CD4-positive, alpha-beta T cell treated with Interleukin-17A for 4 hours (primary cell): ENCODE data around the gene TRIO.

ENCODE experiments used
- DNase-seq: peaks from one replicate; pipeline ENCODE4 v3.0.0-alpha.2; 2020; ENCODE audit warnings: mixed read lengths

TRIO gene

GRCh38 chr5:14471507-14471906 lies 328.4 kb downstream of the TRIO start:
- no peak for DNase-seq

DNA sequence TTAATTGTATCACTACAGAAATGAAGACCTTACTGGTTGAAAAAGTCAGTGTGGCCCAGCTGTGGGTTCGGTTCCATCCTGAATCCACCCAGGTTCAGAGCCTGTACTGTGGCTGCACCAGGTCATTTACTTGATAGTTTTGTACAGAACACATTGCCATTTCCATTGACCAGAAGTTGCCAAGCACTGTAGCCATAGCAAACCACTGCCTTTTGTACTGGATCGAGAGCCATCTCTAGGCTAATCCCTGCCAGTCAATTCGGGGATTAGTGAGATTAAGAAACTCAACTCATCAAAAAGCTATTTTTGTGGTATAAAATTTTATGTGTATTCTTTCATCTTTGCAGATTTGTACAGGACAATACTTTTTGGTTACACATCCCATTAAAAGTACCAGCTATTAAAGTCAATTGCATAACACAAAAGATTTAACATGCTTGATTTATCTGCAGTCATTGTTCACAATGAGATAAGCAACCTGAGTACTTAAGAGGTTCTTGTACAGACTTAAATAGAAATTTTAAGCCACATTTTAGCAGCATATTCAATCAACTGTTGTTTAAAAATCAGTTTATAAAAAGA lies 329.9 kb downstream of the TRIO start:
- no peak for DNase-seq

DNA sequence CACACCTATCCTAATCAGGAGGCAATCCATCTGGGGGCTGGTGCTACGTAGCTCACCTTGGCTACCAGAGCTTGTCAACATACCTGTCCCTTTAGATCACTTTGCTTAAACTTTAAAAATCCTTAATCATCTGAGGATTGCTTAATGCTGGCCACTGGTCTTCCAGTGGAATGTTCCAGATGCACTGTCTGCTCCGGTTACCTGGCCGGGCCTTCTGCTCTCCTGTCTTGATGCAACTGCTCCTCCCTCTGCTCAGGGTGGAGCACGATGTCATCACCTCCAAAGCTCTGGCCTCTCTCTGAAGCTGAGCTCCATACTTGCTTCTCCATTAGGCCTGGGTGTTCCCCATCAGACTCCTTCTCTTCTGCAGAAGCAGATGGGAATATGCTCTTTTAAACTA lies 331.9 kb downstream of the TRIO start:
- DNase-seq, result no peak

GRCh38 chr5:14476786-14477435 lies 333.8 kb downstream of the TRIO start:
- no peak for DNase-seq

DNA sequence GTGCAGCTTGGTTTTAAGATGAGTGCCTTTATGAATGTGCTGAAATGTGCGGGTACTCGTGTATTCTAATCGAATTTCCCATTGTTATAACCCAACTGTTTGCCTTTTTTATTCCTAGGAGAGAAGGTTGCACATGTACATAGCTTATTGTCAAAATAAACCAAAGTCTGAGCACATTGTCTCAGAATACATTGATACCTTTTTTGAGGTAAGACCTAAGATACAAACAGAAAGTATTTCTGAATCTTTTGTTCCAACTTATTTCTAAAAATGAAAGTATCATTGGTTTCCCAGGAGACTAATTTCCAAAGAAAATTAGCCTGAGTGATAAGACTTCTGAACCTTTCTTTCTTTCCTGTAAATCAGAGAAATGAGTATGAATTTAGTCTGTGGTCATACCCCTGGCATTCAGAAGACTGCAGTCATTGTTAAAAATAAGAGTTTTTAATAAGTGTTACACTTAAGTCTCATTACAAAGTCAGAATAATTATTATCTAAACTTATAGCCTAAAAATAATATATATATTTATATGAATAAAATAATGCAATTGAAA lies 336.1 kb downstream of the TRIO start:
- DNase-seq, result no peak

DNA sequence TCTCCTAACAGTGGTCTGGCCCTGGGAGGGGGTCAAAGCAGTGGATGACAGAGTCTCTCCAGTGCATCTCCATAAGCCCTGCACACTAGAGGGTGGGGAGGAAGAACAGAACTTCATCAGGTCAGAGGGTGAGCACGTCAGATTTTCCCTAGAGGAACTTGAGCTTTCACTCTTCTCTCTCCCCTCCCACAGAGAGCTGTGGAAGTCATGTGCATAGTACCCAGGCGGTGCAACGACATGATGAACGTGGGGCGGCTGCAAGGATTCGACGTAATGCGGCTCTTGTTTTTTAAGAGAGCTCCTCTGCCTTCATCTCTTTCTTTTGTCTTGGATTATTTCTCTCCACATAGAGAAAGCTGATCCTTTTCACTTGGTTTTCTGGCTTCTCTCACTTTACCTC lies 338.2 kb downstream of the TRIO start:
- DNase-seq, result no peak

DNA sequence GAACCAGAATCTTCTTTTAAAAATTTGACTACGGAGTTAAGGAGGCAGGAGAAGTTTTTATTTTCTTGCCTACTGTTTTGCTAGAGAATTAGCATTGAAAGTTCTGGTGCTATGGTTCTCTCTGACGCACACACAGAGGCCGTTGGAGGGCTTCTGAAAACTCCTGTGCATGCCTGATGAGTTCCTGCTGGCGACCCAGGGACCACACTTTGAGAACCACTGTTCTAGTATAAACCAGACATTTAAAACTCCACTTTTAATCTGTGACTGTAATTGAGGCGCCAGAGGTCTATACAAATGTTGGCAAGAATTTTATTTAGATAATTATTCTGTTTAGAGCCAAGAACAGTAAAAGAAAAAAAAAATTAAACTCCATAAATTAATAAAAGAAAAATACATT lies 338.9 kb downstream of the TRIO start:
- DNase-seq, result no peak

GRCh38 chr5:14483504-14484157 lies 340.5 kb downstream of the TRIO start:
- no peak for DNase-seq

DNA sequence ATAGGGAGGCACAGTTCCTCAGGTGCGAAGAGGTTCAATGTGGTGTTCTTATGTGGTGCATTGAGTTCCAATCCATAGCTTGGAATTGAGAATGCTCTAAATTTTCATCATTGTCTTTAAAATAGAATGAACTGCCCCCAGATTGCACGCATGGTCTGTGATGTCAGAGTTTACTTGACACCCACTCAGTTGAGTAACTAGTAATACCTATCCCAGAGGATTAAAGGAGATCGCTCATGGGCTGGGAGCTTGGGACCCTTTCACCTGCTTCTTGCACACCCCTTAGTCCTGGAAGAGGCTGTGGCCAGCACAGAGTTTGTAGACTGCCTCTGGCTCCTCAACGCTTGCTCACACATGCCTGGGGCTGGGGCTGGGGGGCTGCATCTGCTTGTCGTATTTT lies 343.3 kb downstream of the TRIO start:
- no peak for DNase-seq

DNA sequence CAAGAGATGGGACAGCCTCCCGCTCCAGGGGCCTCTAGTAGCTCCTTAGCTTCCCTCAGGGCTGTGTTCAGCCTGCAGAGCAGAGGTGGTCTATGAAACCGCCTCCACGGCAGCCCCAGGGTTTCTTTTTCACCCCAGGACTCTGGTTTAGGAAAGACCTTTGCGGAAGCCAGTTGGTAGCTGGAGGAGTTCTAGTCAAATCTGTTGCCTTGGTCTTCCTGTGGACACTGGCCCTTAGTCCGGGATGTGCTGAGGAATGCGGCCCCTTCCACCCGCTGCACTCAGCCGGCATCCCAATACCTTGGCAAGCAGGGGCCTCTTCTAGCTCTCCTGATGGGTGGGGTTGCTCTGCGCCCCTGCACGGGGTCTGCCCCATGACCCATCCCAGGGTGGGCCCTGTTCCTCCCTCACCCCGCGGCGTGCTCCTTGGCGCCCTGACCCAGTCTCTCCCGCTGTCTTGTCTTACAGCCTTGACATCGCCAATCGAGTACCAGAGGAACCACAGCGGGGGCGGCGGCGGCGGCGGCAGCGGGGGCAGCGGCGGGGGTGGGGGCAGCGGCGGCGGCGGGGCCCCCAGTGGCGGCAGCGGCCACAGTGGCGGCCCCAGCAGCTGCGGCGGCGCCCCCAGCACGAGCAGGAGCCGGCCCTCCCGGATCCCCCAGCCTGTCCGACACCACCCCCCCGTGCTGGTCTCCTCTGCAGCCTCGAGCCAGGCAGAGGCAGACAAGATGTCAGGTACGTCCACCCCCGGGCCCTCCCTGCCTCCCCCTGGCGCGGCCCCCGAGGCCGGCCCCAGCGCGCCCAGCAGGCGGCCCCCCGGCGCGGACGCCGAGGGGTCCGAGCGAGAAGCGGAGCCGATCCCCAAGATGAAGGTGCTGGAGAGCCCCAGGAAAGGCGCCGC lies 344.1 kb downstream of the TRIO start:
- DNase-seq, result no peak

DNA sequence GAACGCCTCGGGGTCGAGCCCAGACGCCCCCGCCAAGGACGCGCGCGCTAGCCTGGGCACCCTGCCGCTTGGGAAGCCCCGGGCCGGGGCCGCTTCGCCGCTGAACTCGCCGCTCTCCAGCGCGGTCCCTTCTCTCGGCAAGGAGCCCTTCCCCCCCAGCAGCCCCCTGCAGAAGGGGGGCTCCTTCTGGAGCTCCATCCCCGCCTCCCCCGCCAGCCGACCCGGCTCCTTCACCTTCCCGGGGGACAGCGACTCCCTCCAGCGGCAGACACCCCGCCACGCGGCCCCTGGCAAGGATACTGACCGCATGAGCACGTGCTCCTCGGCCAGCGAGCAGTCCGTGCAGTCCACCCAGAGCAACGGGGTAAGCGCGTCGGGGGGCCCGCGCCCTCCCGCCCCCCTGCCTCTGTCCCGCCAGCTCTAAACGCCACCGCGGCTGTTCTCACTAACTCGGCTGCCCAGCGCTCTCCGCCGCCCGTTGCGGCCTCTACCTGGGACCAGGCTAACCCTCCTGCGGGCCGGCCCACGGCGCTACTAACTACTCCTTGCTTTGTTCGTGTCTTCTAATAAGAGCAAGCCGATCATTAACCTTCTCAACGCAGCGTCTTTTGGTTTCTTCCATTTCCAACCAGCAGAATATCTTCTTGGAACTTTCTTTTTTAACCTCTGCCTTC lies 344.9 kb downstream of the TRIO start:
- DNase-seq, result no peak

- no peak for DNase-seq
Observed at GRCh38 chr5:14488709-14489108, 345.6 kb downstream of the TRIO start.

DNA sequence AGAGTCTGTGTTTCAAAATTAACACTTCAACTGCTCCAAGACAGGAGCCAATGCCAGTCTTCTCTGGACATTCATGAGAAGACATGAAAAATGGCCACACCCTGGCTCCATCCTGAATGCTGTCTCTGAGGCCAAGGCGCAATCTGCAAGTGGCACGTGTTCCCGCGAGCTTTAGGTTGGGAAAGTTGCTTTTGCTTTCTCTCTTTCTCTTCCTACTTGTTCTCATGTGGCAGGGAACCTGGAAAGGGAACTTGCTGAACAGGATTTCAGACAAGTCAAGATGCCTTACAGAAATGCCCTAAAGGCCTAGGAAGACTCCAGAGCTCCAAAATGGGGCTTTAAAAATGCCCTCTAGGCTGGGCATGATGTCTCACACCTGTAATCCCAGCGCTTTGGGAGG lies 346.5 kb downstream of the TRIO start:
- DNase-seq, result no peak

DNA sequence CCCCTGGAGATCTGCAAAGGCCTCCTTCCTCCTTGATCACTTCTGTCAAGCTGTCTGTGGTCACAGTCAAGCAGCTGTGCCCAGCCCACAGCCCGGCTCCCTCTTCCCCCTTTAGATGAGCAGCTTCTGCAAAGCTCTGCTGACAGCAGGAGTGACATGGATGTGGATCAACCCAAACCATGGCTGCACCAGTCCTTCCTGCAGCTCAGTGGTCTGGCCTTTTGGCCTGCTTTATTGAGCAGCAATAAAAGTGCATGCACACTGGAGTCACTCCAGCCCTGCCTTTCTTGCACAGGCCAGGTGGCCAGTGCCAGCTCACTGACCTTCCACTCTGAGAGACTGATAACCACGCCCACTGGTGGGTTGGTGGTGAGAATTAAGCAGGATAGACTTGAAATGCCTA lies 347.2 kb downstream of the TRIO start:
- no peak for DNase-seq

GRCh38 chr5:14491015-14491915 lies 348.1 kb downstream of the TRIO start:
- DNase-seq, result no peak

DNA sequence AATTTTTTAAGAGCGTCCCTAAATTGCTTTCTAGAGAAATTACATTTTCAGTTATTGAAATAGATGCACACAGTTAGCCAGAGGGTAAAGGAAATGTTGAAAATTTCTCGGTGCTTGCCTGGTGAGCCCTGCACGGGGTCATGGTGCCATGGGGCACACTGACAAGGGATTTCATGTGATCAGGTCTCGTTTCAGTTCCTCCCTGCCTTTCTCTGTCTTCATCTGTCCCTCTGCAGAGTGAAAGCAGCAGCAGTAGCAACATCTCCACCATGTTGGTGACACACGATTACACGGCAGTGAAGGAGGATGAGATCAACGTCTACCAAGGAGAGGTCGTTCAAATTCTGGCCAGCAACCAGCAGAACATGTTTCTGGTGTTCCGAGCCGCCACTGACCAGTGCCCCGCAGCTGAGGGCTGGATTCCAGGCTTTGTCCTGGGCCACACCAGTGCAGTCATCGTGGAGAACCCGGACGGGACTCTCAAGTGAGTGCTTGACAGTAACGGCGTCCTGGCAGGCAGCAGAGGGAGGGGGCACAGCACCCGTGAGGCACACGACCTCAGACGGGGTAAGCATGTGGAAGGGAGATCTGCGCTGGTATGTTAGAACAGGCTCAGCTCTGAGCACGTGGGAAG lies 349.3 kb downstream of the TRIO start:
- no peak for DNase-seq

DNA sequence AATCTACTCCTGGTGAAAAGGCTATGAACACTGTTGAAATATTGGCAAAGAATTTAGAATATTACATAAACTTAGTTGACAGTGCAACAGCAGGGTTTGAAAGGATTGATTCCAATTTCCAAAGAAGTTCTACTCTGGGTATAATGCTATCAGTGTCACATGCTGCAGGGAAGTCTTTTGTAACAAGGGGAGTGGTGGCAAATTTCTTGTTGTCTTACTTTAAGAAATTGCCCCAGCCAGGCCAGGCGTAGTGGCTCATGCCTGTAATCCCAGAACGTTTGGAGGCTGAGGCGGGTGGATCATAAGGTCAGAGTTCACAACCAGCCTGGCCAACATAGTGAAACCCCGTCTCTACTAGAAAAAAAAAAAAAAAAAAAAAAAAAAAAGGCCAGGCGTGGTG lies 352.2 kb downstream of the TRIO start:
- DNase-seq, result no peak

GRCh38 chr5:14497311-14497710 lies 354.2 kb downstream of the TRIO start:
- no peak for DNase-seq

DNA sequence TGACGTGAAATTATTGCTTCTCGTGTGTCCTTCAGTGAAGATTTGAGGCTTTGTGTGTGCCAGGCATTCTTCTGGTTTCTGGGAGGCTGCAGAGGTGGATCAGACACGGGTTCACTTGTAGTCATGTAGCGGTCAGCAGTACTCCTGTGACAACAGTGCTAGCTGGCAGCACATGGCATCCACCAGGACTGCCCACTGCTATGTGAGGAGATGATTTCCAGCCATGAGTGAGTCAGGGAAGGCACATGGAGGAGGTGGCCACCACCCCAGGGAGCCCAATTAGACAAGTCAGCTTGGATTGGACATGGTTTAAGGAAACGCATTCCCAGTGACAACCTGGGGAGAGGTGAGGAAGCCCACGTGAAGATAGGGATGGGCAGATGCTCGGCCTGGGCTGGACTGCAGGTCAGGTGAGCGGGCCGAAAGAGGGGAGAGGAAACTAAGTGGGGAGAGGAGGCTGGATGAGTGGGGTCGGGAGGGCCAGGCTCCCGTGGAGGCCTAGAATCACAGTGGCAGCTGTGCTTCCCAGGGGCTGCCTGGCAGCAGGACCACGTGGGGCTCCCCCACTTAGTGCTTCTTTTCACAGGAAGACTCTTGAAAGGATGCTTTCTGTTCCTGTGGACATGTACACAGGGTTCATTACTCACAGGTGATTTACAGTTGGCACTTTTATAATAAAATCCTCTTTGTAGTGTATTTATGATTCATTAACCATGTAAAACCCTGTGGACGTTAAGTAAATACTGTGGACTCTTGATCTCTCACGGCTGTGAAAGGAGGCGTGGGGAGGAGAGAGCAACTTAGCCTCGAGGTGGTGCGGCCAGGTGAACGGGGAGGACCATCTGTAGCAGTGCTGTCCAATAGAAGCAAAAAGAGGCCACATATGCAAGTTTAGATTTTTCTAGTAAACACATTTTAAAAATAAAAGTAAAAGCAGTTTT lies 358.5 kb downstream of the TRIO start:
- DNase-seq, result no peak

GRCh38 chr5:14502294-14502690 lies 359.1 kb downstream of the TRIO start:
- DNase-seq, result no peak
